IPS-18c (cell line): ENCODE measurements around the gene IFITM1.
"Not testable (repeated sequence)": the region's sequence is repeated elsewhere in the genome, so short reads cannot be mapped to it uniquely, and the experiment has no call there.

Experiments
- H3K4me3 ChIP-seq: 2 replicates; pipeline ENCODE4 v1.7.0; 2013; ENCODE audit warnings: low read depth, mild to moderate bottlenecking, low read length, moderate library complexity; ENCODE audit not compliant: insufficient read depth
- H3K9me3 ChIP-seq: one replicate; pipeline ENCODE4 v1.6.1; 2013; ENCODE audit warnings: mild to moderate bottlenecking, low read length, moderate library complexity; ENCODE audit not compliant: control insufficient read depth, insufficient read depth

IFITM1 gene

GRCh38 chr11:363443-363805, 49.6 kb downstream of the IFITM1 start:
- H3K4me3 ChIP-seq, H3K9me3 ChIP-seq: not testable (repeated sequence)

- H3K9me3 ChIP-seq = peaks cover 9% of the 10 kb centered on the region
- no peak overlapping the region for H3K4me3 ChIP-seq
These were observed 50.3 kb downstream of the IFITM1 start for GRCh38 chr11:363948-364761.
